WTC11 (cell line): ENCODE measurements around the gene P3H3.

Experiments
- CBFB ChIP-seq: sonication (generic); formaldehyde crosslinking; IDR thresholded peaks from 2 replicates; pipeline ENCODE4 v1.8.1; 2022; ENCODE audit warnings: mild to moderate bottlenecking, low read depth, missing genetic modification reagents
- CREB1 ChIP-seq: sonication (generic); formaldehyde crosslinking; IDR thresholded peaks from 2 replicates; pipeline ENCODE4 v1.8.0; 2023; ENCODE audit warnings: mild to moderate bottlenecking, missing genetic modification reagents
- CREM ChIP-seq: sonication (generic); formaldehyde crosslinking; IDR thresholded peaks from 2 replicates; pipeline ENCODE4 v1.8.1; 2022; ENCODE audit warnings: mild to moderate bottlenecking, missing genetic modification reagents, moderate library complexity
- CTCF ChIP-seq: fragments of 200-600 bp; IDR thresholded peaks from 2 replicates; pipeline ENCODE4 v1.8.0; 2022; ENCODE audit warnings: antibody characterized with exemption
- ESRRA ChIP-seq: sonication (generic); formaldehyde crosslinking; IDR thresholded peaks from 2 replicates; pipeline ENCODE4 v1.8.1; 2022; ENCODE audit warnings: mild to moderate bottlenecking, missing genetic modification reagents, borderline replicate concordance
- MXD4 ChIP-seq: fragments of 250-450 bp; sonication (Bioruptor Pico); IDR thresholded peaks from 2 replicates; pipeline ENCODE4 v1.8.0; 2021; ENCODE audit warnings: mild to moderate bottlenecking, moderate library complexity, borderline replicate concordance
- NFYB ChIP-seq: sonication (generic); formaldehyde crosslinking; conservative IDR thresholded peaks from 2 replicates; pipeline ENCODE4 v1.8.0; 2022; ENCODE audit warnings: low read depth, missing genetic modification reagents
- PRDM15 ChIP-seq: sonication (generic); formaldehyde crosslinking; IDR thresholded peaks from 2 replicates; pipeline ENCODE4 v1.8.0; 2022; ENCODE audit warnings: missing genetic modification reagents
- USF1 ChIP-seq: sonication (generic); formaldehyde crosslinking; IDR thresholded peaks from 2 replicates; pipeline ENCODE4 v1.8.0; 2022; ENCODE audit warnings: mild to moderate bottlenecking, missing genetic modification reagents
- ZNF232 ChIP-seq: sonication (generic); formaldehyde crosslinking; IDR thresholded peaks from 2 replicates; pipeline ENCODE4 v1.8.0; 2022; ENCODE audit warnings: mild to moderate bottlenecking, missing genetic modification reagents
- TF ChIP-seq, protein P1 (sequence below): sonication (generic); formaldehyde crosslinking; IDR thresholded peaks from 2 replicates; pipeline ENCODE4 v1.8.0; 2022; ENCODE audit warnings: mild to moderate bottlenecking, missing genetic modification reagents
- TF ChIP-seq, protein P2 (sequence below): sonication (generic); formaldehyde crosslinking; IDR thresholded peaks from 2 replicates; pipeline ENCODE4 v1.8.0; 2022; ENCODE audit warnings: mild to moderate bottlenecking, missing genetic modification reagents
- TF ChIP-seq, protein P3 (sequence below): fragments of 250-450 bp; sonication (Bioruptor Pico); IDR thresholded peaks from 2 replicates; pipeline ENCODE4 v1.9.0; 2021; ENCODE audit warnings: mild to moderate bottlenecking
- TF ChIP-seq, protein P4 (sequence below): sonication (generic); formaldehyde crosslinking; IDR thresholded peaks from 2 replicates; pipeline ENCODE4 v1.8.1; 2023; ENCODE audit warnings: mild to moderate bottlenecking, missing genetic modification reagents, moderate library complexity

DNA sequence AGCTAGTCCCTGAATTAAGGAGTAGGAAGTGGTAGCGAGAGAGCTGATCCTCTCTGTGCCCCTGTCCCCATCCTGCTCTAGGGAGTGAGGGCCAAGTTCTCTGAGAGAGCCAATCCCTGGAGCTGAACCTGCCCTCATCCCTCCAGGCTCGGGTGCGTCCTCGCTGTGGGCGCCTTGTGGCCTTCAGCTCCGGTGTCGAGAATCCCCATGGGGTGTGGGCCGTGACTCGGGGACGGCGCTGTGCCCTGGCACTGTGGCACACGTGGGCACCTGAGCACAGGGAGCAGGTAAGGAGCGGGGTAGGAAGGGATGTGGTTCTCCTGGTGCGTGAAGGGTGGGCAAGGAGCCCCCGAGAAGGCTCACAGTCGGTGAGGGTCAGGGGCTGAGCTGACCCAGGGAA lies 10.6 kb downstream of the P3H3 start:
- TF ChIP-seq CTCF: no peak
- no peak for TF ChIP-seq CREB1 (CRISPR knock-in tag)
- TF ChIP-seq, protein P1, sequence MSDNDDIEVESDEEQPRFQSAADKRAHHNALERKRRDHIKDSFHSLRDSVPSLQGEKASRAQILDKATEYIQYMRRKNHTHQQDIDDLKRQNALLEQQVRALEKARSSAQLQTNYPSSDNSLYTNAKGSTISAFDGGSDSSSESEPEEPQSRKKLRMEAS: no peak
- no peak for TF ChIP-seq USF1
- no peak for TF ChIP-seq CREM (CRISPR knock-in tag)
- no peak for TF ChIP-seq CBFB (CRISPR knock-in tag)
- no peak for TF ChIP-seq PRDM15
- TF ChIP-seq ESRRA (CRISPR knock-in tag): no peak
- TF ChIP-seq MXD4 (CRISPR knock-in tag): no peak
- TF ChIP-seq, protein P2, sequence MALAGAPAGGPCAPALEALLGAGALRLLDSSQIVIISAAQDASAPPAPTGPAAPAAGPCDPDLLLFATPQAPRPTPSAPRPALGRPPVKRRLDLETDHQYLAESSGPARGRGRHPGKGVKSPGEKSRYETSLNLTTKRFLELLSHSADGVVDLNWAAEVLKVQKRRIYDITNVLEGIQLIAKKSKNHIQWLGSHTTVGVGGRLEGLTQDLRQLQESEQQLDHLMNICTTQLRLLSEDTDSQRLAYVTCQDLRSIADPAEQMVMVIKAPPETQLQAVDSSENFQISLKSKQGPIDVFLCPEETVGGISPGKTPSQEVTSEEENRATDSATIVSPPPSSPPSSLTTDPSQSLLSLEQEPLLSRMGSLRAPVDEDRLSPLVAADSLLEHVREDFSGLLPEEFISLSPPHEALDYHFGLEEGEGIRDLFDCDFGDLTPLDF: no peak
- no peak for TF ChIP-seq ZNF232 (CRISPR knock-in tag)
- TF ChIP-seq, protein P3, sequence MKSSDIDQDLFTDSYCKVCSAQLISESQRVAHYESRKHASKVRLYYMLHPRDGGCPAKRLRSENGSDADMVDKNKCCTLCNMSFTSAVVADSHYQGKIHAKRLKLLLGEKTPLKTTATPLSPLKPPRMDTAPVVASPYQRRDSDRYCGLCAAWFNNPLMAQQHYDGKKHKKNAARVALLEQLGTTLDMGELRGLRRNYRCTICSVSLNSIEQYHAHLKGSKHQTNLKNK (CRISPR knock-in tag): no peak
- TF ChIP-seq NFYB (CRISPR knock-in tag): no peak
- TF ChIP-seq, protein P4, sequence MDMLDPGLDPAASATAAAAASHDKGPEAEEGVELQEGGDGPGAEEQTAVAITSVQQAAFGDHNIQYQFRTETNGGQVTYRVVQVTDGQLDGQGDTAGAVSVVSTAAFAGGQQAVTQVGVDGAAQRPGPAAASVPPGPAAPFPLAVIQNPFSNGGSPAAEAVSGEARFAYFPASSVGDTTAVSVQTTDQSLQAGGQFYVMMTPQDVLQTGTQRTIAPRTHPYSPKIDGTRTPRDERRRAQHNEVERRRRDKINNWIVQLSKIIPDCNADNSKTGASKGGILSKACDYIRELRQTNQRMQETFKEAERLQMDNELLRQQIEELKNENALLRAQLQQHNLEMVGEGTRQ (CRISPR knock-in tag): no peak
